Muscle layer of duodenum (tissue), 2 donors: ENCODE data around the gene CRABP1.

Experiments used
- H3K27ac ChIP-seq: one replicate; pipeline ENCODE4 v1.7.0; 2013; ENCODE audit warnings: mild to moderate bottlenecking, low read length
- H3K27me3 ChIP-seq: one replicate; pipeline ENCODE4 v1.7.0; 2013; ENCODE audit warnings: low read depth, mild to moderate bottlenecking, control low read depth, low read length
- H3K36me3 ChIP-seq, 2 donors: one replicate each; pipeline ENCODE4 v1.7.0; 2013; ENCODE audit warnings: low read length in 2 of 2, control low read depth in 1 of 2, mild to moderate bottlenecking in 1 of 2; ENCODE audit not compliant: insufficient read depth in 2 of 2, control insufficient read depth in 1 of 2
- H3K4me1 ChIP-seq, 2 donors: one replicate each; pipeline ENCODE4 v1.7.0; 2013; ENCODE audit warnings: low read length in 2 of 2, mild to moderate bottlenecking in 2 of 2, control low read depth in 1 of 2, moderate library complexity in 1 of 2; ENCODE audit not compliant: insufficient read depth in 2 of 2, control insufficient read depth in 1 of 2
- H3K4me3 ChIP-seq, 2 donors: one replicate each; pipeline ENCODE4 v1.7.0; 2013; ENCODE audit warnings: low read length in 2 of 2, low read depth in 1 of 2, mild to moderate bottlenecking in 1 of 2
- H3K9me3 ChIP-seq, 2 donors: one replicate each; pipeline ENCODE4 v1.7.0; 2013; ENCODE audit warnings: low read length in 2 of 2, control low read depth in 1 of 2, mild to moderate bottlenecking in 1 of 2; ENCODE audit not compliant: control insufficient read depth in 1 of 2
- donor health status: healthy.

The CRABP1 gene

DNA sequence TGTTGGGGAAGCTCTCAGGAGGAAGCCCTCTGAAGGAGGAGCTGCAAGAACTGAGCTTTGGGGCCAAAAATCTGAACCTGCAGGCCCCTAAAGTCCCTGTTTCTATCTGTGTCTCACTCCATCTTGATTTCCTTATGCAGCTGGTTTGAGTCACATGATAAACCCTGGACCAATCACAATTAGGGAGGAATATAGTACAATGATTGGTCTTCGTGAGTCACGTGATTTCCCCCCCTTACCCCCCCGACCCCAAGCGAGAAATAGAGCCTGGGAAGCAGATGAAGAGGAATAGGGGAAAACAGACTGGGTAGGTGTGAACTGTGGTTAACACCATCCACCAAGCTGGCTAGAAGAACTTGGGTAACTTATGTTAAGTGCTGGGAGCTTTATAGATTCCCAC lies 12.9 kb downstream of the CRABP1 start:
- Histone ChIP-seq H3K36me3 (no peaks in the 10 kb centered on the region), H3K9me3 (no peaks in the 10 kb centered on the region), H3K4me1 (no peaks in the 10 kb centered on the region), H3K27ac (no peak overlapping the region), H3K27me3 (no peaks in the 10 kb centered on the region), H3K4me3 (no peak overlapping the region)

DNA sequence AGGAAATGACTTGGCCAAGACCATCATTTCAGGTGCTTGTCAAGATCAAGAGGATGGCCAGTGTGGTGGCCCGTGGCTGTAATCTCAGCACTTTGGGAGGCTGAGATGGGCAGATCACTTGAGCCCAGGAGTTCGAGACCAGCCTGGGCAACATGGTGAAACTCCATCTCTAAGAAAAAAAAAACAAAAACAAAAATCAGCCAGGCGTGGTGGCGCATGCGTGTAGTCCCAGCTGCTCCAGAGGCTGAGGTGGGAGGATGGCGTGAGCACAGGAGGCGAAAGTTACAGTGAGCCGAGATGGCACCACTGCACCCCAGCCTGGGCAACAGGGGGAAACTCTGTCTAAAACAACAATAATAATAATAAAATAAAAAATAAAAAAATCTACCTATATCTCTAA lies 15.0 kb downstream of the CRABP1 start:
- Histone ChIP-seq H3K27me3 (no peaks in the 10 kb centered on the region), H3K36me3 (no peaks in the 10 kb centered on the region), H3K27ac (no peak overlapping the region), H3K4me1 (no peaks in the 10 kb centered on the region), H3K4me3 (no peak overlapping the region), H3K9me3 (no peaks in the 10 kb centered on the region)

DNA sequence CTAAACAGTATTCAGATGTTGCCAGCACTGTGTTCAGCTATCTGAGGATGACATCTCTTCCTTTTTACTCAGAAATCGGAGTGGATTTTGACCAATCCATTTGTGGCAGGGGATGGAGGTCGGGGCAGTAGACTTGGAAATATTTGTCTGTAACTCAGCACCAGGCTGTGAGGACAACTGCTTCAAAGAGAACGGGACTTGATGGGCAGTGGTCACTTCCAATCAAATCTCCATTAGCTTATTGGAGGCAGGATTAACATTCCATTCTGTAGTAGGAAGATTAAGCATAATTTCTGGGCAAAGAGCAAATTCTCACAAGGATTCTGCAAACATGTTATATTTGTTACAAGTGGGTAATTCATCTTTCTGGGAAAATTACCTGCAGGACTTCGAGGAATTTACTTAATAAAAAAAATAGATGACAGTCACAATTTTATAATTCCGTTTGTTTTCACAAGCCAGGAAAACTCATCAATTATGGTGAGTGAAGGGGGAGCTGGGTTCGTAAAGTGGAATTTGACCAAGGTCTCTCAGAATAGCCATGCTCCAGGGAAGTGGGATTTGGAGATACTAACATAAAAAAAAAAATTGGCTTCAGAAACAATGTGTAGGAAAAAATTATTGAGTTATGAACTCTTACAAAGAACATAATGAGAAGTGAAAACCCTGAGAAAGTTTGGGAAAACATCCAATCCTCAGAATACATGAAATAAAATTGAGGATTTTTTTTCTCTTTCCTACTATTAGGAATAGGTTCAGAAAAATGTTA lies 18.1 kb downstream of the CRABP1 start:
- H3K36me3 ChIP-seq, result no peaks in the 10 kb centered on the region
- no peak overlapping the region for H3K27ac ChIP-seq
- no peaks in the 10 kb centered on the region for H3K9me3 ChIP-seq
- no peaks in the 10 kb centered on the region for H3K4me1 ChIP-seq
- H3K4me3 ChIP-seq, result no peak overlapping the region
- H3K27me3 ChIP-seq, result no peaks in the 10 kb centered on the region

DNA sequence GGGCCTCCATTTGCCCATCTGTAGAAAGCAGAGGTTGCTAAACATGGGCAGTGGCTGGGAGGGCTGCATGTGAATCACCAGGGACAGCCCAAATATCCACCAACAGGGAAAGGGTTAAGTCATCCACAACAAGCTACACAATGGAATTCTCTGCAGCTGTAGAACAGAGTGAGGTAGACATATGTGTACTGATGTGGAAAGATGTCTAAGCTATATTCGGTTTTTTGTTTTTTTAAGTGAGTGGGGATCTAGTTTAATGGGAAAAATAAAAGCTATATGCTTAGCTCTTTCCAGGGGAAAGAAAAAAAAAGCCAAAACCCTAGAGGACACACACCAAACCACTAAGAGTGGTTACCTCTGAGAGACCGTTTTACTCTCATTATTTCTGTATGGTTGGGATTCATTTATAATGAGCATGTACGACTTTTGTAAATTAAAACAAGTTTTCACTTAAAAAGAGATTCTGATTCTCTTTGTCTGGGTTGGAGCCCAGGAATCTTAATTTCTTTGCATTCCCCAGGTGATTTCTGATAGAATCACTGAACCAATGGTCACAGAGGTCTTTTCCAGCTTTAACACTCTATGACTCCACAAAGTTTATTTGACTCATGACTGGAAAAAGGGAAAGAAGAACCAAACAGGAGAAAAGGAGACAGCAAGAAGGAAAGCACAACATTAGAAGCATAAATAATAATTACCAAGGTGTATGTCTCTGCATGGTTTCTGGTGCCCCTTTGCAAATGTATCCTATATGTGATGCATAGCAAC lies 19.1 kb downstream of the CRABP1 start:
- no peaks in the 10 kb centered on the region for H3K36me3 ChIP-seq
- no peak overlapping the region for H3K4me3 ChIP-seq
- no peaks in the 10 kb centered on the region for H3K4me1 ChIP-seq
- H3K27ac ChIP-seq, result no peak overlapping the region
- no peaks in the 10 kb centered on the region for H3K27me3 ChIP-seq
- H3K9me3 ChIP-seq, result no peaks in the 10 kb centered on the region

DNA sequence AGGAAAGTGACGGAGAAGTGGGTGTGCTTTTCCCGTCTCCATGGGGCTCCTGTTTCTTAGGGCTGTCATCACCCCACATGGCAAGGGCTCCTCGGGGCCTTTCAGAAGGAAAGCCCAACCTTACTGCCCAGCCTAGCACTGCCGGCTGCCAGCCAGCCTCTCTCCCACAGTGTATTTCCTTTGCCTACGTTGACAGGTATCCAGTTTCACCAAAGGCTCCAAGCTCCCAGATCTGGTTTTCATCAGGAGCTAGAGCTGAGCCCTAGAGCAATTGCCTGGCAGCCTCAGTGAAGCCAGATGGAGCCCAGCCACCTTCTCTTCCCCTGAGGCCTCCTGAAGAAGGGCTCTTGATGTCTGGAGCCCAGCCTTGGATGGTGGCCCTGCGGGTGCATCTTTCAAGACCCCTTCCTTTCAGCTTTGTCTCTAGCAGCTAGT lies 20.2 kb downstream of the CRABP1 start:
- Histone ChIP-seq H3K9me3 (no peaks in the 10 kb centered on the region), H3K4me3 (no peak overlapping the region), H3K27ac (no peak overlapping the region), H3K36me3 (no peaks in the 10 kb centered on the region), H3K4me1 (peaks cover 0 to under 1% of the 10 kb centered on the region in 2 donors), H3K27me3 (no peaks in the 10 kb centered on the region)

DNA sequence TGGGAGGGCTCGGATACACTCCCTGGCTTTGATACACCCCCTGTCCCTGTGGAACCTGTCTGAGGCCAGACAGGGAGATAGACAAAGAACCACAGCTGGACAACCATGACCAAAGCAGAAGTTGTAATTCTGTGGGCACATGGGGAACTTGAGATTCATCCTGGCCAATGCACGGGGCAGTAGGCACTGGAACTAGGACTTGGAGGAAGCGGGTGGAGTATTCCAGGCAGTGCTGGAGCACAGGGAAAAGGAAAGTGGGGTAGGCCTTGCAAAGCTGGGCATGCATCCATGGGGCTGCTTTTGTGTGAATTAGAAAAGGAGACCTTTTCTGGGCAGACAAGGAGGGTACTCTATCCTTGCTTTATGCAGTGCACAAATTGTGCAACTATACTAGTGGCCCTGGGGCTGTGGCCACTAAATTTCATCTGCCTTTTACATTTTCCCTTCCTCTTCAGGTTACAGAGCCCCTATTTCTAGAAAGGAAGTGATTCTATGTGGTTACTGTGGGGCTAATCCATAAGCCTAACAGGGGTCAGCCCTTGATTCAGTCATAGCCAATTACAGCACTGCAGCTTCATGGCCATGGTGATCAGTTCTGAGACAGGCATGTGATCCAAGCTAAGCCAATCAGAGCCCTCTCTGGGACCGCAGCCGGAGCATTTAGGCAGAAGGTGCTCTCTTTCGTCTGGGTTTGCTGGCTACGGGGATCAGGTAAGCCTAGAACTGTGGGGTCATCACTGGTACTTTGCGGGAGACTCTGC lies 21.0 kb downstream of the CRABP1 start:
- Histone ChIP-seq H3K36me3 (no peaks in the 10 kb centered on the region), H3K4me3 (no peak overlapping the region), H3K27ac (no peak overlapping the region), H3K4me1 (peaks cover 0 to 5% of the 10 kb centered on the region in 2 donors), H3K27me3 (no peaks in the 10 kb centered on the region), H3K9me3 (no peaks in the 10 kb centered on the region)

DNA sequence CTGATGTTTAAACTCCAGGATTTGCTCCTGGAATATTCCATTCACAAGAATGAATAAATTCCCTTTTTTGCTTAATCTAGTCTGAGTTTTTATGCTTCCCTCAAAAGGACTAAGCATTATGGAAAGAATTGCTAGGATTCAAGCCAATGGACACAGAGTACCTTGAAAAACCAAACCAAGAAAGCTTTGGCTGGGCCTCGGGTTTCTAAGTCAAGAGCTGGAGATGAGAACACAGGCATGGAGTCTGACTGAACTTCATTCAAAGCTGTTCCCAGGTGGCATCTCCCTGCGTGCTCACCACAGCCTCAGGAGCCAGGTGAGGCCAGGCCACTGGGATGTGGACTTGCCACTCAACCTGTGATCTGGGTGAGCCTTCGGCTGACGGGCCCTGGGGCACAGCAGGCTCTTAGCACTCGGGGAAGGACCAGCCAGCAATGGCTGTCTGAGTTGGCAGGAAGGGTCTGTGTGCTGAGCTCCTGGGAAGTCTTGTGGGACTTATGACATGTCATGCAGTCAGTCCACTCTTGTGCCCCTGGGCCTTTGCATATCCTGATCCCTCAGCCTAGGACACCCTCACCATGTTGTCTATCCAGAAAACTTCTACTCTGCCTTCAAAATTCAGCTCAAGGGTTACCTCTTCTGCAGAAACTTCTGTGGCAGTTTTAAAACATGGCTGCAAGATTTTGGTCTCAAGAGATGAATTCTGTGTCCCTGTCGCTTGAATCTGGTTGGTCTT lies 21.8 kb downstream of the CRABP1 start:
- no peaks in the 10 kb centered on the region for H3K9me3 ChIP-seq
- H3K4me3 ChIP-seq, result no peak overlapping the region
- no peak overlapping the region for H3K27ac ChIP-seq
- H3K36me3 ChIP-seq, result no peaks in the 10 kb centered on the region
- peaks cover 0 to 5% of the 10 kb centered on the region in 2 donors for H3K4me1 ChIP-seq
- no peaks in the 10 kb centered on the region for H3K27me3 ChIP-seq

DNA sequence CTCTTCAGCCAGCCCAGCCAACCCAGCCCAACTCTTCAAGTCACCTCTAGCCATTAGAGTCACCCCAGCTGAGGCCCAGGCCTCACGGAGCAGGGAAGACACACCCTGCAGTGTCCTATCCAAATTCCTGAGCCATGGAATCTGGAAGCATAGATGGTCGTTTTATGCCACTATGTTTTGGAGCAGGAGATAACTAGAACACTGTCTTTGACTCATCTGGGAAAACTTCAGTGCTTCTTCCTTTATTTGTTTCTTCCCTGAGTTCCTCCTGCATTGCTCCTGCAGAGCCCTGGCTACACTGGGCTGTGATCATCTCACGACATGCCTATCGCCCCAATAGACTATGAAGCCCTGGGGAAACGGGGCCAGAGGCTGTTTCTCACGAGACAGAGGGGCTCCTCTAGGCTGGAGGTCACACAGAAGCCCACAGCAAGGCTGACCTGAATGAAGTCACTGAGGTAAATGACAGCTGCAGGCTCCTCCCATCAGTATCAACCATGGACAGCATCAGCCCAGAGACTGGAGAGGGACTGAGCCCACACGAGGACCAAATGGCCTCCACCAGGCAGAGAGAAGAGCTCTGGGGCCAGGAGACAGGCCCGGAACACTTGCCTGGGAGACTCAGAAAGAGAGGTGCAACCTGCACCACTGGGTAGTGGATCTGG lies 22.7 kb downstream of the CRABP1 start:
- no peaks in the 10 kb centered on the region for H3K27me3 ChIP-seq
- no peak overlapping the region for H3K27ac ChIP-seq
- peaks cover 0 to 5% of the 10 kb centered on the region in 2 donors for H3K4me1 ChIP-seq
- H3K9me3 ChIP-seq, result no peaks in the 10 kb centered on the region
- H3K4me3 ChIP-seq, result no peak overlapping the region
- no peaks in the 10 kb centered on the region for H3K36me3 ChIP-seq

DNA sequence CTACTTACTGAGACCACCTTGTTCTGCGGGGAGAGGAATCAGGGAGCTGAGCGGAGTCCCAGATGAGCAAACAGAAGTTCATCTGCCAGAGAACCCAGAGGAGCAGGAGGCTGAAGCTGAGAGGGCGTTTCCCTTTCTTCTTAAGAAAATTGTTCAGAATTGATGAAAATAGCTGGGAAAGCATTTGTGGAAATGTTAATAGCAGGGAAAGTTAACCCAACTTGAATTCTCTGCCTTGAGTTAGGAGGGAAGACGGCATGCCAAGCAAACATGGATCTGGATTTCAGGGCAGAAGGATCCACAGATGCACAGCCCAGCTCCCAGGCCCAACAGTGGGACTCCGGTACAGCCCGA lies 23.2 kb downstream of the CRABP1 start:
- no peaks in the 10 kb centered on the region for H3K36me3 ChIP-seq
- no peaks in the 10 kb centered on the region for H3K9me3 ChIP-seq
- no peak overlapping the region for H3K4me3 ChIP-seq
- H3K27ac ChIP-seq, result no peak overlapping the region
- H3K4me1 ChIP-seq, result peaks cover 0 to 5% of the 10 kb centered on the region in 2 donors
- no peaks in the 10 kb centered on the region for H3K27me3 ChIP-seq

DNA sequence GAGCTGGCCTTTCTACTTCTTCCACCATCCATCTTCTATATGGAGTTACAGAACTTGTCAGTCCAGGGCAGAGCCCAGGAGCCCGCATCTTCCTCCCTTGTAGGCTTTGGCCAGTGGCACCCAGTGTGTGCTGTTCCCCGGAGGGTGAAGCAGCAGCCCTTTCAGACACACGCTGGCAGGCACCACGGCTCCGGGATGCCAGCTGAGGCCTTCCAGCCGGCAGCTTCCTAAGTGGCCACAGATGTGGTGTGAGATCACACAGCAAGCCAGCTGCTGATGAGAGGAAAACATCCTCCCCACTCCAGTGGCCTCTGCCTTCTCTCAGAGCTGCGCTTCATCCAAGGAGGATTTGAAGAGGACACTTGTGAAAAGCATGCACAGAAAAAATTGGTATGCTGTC lies 24.1 kb downstream of the CRABP1 start:
- H3K36me3 ChIP-seq, result no peaks in the 10 kb centered on the region
- no peak overlapping the region for H3K4me3 ChIP-seq
- no peak overlapping the region for H3K27ac ChIP-seq
- no peaks in the 10 kb centered on the region for H3K9me3 ChIP-seq
- H3K27me3 ChIP-seq, result no peaks in the 10 kb centered on the region
- H3K4me1 ChIP-seq, result peaks cover 0 to 5% of the 10 kb centered on the region in 2 donors
